Embryonic facial prominence (tissue), 1 donor: ENCODE results near the gene ZSWIM8.

Source experiments
- DNase-seq: peaks from one replicate; pipeline ENCODE4 v3.0.0-alpha.2; 2016; ENCODE audit errors: extremely low spot score

Gene ZSWIM8

GRCh38 chr10:73841526-73842285, 56.3 kb downstream of the ZSWIM8 start:
- no peak for DNase-seq

GRCh38 chr10:73842349-73842748, 56.9 kb downstream of the ZSWIM8 start:
- DNase-seq, result no peak

- no peak for DNase-seq
Observed at GRCh38 chr10:73843261-73843660, 57.9 kb downstream of the ZSWIM8 start.

- DNase-seq, result no peak
Observed at GRCh38 chr10:73847031-73847430, 61.6 kb downstream of the ZSWIM8 start.

GRCh38 chr10:73848821-73849489, 63.5 kb downstream of the ZSWIM8 start:
- peak; percentile 23 for DNase-seq

GRCh38 chr10:73850211-73850610, 64.8 kb downstream of the ZSWIM8 start:
- DNase-seq, result no peak

DNA sequence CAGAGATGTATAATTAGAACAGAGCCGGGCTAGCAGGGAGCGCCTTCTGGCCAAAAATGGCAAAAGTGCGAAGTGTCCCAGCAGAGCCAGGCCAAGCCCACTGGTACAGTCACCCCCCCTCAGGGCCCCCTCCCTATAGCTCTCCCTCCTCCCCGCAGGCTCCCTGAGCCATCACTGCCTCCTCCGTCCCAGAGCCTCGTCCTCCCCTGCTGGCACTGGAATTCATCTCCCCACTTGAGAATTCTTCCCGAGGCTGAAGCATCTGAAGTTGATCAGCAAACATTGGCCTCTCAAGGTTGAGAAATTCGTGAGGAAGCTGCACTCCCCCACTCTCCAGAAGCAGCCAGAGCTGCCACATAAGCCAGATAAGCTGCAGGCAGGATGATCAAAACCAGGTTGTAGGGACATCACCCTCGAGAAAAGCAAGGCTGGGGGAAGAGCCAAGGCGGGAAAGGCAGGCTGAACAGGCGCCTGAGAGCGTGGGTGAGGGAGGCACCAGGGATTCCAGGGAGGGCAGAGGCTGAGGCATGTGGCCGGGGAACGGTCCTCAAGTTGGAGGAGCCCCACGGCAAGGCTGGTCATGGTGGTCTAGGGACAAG, 65.6 kb downstream of the ZSWIM8 start:
- DNase-seq, result peak; percentile 63
